Measurements from ENCODE around the gene KLC3.

The KLC3 gene

GRCh38 chr19:45297674-45298073 is 42.9 kb upstream of the KLC3 start:
- no peak overlapping the region for H3K4me3 ChIP-seq (replicated peaks in 1 of 2; ENCODE audit: low read depth in 2 of 2, low read length in 2 of 2)
- DNase-seq (ENCODE audit: low read depth in 2 of 2): no peak
- no peak for TF ChIP-seq CTCF (IDR thresholded peaks at IDR 0.05; ENCODE audit: low read depth, low read length)

GRCh38 chr19:45298264-45298663 is 42.3 kb upstream of the KLC3 start:
- no peak overlapping the region for H3K4me3 ChIP-seq (replicated peaks in 1 of 2; ENCODE audit: low read depth in 2 of 2, low read length in 2 of 2)
- no peak for TF ChIP-seq CTCF (IDR thresholded peaks at IDR 0.05; ENCODE audit: low read depth, low read length)
- DNase-seq (ENCODE audit: low read depth in 2 of 2): no peak

- DNase-seq (ENCODE audit: low read depth in 2 of 2): no peak
- H3K4me3 ChIP-seq (replicated peaks in 1 of 2; ENCODE audit: low read depth in 2 of 2, low read length in 2 of 2): no peak overlapping the region
- no peak for TF ChIP-seq CTCF (IDR thresholded peaks at IDR 0.05; ENCODE audit: low read depth, low read length)
Measured at GRCh38 chr19:45299719-45300118, 40.8 kb upstream of the KLC3 start.

GRCh38 chr19:45302416-45302815 is 38.1 kb upstream of the KLC3 start:
- DNase-seq (ENCODE audit: low read depth in 2 of 2): no peak
- TF ChIP-seq CTCF (IDR thresholded peaks at IDR 0.05; ENCODE audit: low read depth, low read length): no peak
- no peak overlapping the region for H3K4me3 ChIP-seq (replicated peaks in 1 of 2; ENCODE audit: low read depth in 2 of 2, low read length in 2 of 2)

GRCh38 chr19:45303269-45304060 is 37.1 kb upstream of the KLC3 start:
- no peak for TF ChIP-seq CTCF (IDR thresholded peaks at IDR 0.05; ENCODE audit: low read depth, low read length)
- DNase-seq (ENCODE audit: low read depth in 2 of 2): no peak
- no peak overlapping the region for H3K4me3 ChIP-seq (replicated peaks in 1 of 2; ENCODE audit: low read depth in 2 of 2, low read length in 2 of 2)

GRCh38 chr19:45304141-45304926 is 36.2 kb upstream of the KLC3 start:
- DNase-seq (ENCODE audit: low read depth in 2 of 2): no peak
- H3K4me3 ChIP-seq (replicated peaks in 1 of 2; ENCODE audit: low read depth in 2 of 2, low read length in 2 of 2): no peak overlapping the region
- TF ChIP-seq CTCF (IDR thresholded peaks at IDR 0.05; ENCODE audit: low read depth, low read length): no peak

Measured in cardiac fibroblast (primary cell).